GM13977 (cell line): Measurements from ENCODE around the gene DIAPH1.

Source experiments
- DNase-seq: peaks from one replicate; pipeline ENCODE4 v3.0.0; 2012; ENCODE audit warnings: low spot score
- in situ Hi-C: fragments of 300-500 bp; cut with MboI; formaldehyde crosslinking; loops from one replicate; pipeline ENCODE4 v1.12.0; 2022; ENCODE audit warnings: low sequenced_read_pairs, low pct_unique_long_range_greater_than_20kb, mixed read lengths, inconsistent platforms; ENCODE audit not compliant: unreplicated experiment
- TF ChIP-seq, protein P1 (sequence below): IDR thresholded peaks from 2 replicates; pipeline ENCODE4 v1.5.1; 2012; ENCODE audit warnings: mild to moderate bottlenecking, control low read depth; ENCODE audit not compliant: insufficient read depth; ENCODE audit errors: extremely low read depth, missing control alignments

DIAPH1 gene

DNA sequence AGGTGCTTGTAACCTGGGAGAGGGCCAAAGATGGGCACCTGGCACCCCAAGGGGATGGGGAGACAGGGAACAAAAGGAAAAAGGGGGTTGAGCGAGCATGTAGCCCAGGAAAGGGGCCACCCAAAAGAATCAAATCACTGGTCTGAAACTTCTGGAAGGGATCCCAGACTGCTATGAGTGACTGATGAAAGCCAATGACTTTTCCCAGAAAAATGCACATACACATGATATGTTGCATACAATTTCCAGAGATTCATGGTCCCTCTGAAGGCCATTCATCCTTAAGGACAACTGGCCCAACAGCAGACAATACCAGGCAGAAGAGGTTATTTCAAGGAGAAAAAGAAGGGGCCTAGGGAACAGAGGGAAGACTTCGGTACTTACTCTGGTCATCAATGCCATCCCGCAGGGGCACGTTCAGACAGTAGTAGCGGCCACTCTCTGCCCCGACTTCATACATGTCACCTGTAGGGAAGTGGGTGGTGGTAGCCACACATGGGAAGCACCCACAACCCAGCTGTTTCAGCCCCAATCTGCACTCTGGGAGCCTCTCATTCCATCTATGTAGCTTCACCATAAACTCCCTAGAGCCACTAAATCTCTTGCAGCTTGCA is 9.5 kb upstream of the DIAPH1 start:
- in situ Hi-C loops, result no loop called here

GRCh38 chr5:141623611-141624010 is 4.8 kb upstream of the DIAPH1 start:
- no peak for DNase-seq
- in situ Hi-C loops, result loop anchor here (5.0 kb wide), 1 partner anchor 36 kb away; no protein-coding TSS in a partner anchor
- TF ChIP-seq, protein P1, sequence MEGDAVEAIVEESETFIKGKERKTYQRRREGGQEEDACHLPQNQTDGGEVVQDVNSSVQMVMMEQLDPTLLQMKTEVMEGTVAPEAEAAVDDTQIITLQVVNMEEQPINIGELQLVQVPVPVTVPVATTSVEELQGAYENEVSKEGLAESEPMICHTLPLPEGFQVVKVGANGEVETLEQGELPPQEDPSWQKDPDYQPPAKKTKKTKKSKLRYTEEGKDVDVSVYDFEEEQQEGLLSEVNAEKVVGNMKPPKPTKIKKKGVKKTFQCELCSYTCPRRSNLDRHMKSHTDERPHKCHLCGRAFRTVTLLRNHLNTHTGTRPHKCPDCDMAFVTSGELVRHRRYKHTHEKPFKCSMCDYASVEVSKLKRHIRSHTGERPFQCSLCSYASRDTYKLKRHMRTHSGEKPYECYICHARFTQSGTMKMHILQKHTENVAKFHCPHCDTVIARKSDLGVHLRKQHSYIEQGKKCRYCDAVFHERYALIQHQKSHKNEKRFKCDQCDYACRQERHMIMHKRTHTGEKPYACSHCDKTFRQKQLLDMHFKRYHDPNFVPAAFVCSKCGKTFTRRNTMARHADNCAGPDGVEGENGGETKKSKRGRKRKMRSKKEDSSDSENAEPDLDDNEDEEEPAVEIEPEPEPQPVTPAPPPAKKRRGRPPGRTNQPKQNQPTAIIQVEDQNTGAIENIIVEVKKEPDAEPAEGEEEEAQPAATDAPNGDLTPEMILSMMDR, result no peak

More for the DNA sequence above, 9.5 kb upstream of the DIAPH1 start:
- TF ChIP-seq, protein P1, result no peak
- DNase-seq, result no peak

DNA sequence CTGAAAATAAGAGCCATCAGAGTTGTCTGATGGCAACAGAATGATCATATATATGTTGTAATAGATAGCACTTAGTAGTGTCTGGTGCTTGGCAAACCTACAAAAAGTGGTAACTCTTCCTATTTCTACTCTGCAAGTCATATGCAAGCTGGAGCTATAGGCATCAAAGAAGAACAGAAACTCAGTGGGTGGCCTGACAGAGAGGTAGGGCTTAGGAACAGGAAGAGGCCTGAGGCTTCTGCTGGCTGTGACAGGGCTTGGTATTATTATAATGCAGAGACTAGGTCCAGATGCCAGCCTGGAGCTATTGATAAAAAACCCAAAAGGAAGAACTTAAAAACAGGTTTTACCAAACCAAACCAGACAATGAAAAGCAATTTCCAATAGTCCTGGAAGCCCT is 4.4 kb upstream of the DIAPH1 start:
- TF ChIP-seq, protein P1, result no peak
- in situ Hi-C loops, result loop anchor here (5.0 kb wide), 1 partner anchor 36 kb away; no protein-coding TSS in a partner anchor
- peak; percentile 53 for DNase-seq

- DNase-seq, result no peak
- TF ChIP-seq, protein P1, result no peak
- in situ Hi-C loops, result no loop called here
Observed at GRCh38 chr5:141618030-141618803, 583 bp downstream of the DIAPH1 start.

- DNase-seq, result no peak
- TF ChIP-seq, protein P1, result no peak
- in situ Hi-C loops, result no loop called here
Observed at GRCh38 chr5:141617682-141618029, 1.1 kb downstream of the DIAPH1 start.

DNA sequence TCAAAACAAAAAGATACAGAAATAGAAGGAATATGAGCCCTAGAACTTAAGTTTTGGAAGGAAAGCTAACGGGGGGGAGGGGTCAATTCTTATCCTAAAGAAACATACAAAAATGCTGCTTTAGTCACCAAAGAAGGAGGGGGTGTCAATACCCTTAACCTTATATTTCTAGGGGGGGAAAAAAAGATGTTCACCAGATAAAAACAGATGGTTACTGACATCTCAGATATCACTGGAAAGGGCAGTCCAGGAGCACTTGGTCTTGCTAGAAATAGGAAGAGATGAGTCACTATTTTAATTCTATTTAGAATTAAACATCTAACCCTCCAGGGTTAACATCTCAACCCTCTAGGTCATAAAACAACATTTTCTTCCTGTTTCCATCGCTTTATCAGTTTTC is 1.7 kb downstream of the DIAPH1 start:
- TF ChIP-seq, protein P1, result no peak
- in situ Hi-C loops, result no loop called here
- no peak for DNase-seq
